ENCODE measurements around the gene CPEB3. TPM values are rescaled to one million over a fixed set of nuclear protein-coding genes. Genes with fewer than 3 reads are reported as not detected.

CPEB3 gene
- total RNA-seq, 1 experiment from 2014 or later: 1.2 TPM

DNA sequence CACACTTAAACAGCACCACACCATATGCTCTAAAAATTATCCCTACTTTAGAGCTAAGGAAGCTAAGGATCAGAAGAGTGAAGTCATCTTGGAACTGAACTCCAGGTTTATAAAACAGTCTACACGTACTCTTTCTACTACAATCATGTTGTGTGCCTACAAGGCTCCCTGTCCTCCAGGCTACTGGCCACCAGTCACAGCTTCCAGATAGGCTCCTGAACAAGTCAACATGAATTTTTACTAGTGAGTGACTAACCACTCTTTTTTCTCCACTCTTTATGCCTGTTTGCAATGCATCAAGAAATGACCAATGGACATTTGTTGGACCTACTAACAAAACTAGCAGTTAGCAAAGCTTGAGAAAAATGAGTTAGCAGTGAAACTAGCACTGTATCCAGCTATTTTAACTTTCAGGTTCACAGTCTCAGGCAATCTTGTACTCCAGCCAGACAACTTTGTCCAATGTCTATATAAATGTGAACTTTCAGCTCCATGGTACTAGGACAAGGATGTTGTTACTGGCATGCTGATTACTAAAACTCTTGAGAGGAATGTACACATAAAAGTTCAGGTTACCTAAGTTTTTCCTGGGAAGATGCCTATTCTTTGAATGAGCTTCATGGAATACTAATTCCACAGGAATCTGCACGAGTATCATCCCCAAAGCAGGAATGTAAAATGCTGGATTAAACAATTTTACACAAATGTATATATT lies 187.3 kb downstream of the CPEB3 start:
- peak; percentile 6 for DNase-seq (ENCODE audit: low read depth)

DNA sequence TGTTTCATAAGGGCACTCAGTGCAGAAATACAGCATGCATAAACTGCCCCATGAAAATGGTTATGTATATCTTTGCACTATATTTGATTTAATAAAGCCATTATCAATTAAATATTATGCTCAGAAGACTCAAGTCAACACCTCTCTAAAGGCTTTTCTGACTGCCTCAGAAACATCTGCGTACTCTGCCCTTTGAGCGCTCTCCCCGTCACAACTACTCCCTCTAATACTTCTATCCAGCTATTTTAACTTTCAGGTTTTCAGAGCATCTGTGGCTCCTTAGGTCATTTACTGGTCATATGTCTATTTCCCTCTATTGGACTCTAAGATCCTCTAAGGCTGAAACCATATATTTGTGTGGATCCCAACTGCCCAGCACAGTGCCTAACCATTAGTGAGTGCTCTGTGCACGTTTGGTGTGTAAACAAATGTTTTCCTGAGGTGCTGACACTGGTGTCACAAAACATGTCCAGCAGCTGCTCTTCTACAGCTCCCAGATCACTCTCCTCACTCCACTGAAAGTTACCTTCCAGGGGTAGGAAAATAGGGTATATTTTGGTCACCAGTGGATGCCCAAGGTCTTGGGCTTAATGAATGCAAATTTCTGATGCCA lies 188.2 kb downstream of the CPEB3 start:
- DNase-seq (ENCODE audit: low read depth): no peak

DNA sequence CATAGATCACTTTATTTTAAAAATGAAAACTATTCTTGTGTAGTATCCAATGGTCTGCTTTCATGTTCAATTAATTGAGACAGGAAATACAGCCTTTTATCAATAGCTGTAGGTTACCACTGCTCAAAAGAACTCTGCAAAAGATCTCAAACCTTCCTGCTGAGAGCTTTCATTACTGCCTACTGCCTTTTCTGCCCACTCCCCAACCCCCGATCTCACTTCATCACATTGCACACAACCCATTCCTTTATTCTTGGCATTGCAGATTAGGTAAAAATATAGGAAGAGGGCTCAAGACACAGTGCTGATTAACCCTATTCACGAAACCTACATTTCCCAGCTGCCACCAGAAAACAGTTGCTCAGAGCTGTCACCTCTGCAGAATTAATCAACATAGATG lies 195.9 kb downstream of the CPEB3 start:
- no peak for DNase-seq (ENCODE audit: low read depth)

- no peak for DNase-seq (ENCODE audit: low read depth)
These were observed 198.9 kb downstream of the CPEB3 start for GRCh38 chr10:92091965-92092364.

DNA sequence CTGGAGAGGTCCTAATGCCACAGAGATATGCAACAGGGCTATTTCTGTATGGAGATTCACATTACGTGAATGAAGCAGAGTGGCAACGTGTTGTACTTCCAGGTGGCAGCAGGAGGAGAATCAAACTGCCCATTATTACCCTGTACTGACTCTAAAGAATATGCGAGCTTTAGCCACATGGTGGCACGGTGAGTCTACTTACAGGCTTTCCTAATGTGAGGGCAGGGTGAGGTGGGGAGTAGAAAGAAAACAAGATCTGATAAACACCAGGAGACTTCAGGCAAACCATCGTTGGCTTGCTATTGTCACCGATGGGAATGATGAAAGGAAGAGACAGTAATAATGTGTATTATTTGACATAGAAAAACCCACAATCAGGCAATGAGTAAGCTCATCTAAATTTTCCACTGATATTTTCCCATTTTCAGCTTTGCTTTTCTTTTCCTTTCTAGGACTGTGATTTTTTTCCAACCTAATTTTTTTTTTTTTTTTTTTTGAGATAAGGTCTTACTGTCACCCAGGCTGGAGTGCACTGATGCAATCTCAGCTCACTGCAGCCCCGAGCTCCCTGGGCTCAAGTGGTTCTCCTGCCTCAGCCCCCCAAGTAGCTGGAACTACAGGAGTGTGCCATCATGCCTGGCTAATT lies 203.0 kb downstream of the CPEB3 start:
- DNase-seq (ENCODE audit: low read depth): peak; percentile 85

GRCh38 chr10:92082583-92083280 lies 208.1 kb downstream of the CPEB3 start:
- no peak for DNase-seq (ENCODE audit: low read depth)

DNA sequence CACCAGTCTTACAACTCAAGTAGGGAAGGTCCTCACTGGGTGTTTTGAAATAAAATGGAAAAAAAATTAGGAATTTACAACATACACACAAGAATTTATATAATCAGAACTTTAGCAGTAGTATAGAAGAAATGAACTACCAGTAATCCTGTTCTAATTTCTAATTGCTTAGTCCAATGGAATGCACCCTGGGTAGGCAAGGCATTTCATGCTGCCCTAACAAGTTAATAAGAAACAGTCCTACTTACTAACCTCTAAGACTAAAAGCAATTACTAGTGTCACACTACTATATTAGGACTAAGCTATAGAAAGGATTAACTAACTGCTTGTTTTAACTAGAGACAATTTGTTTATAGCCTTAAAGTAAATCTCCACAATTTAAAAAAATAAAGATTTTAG lies 209.2 kb downstream of the CPEB3 start:
- DNase-seq (ENCODE audit: low read depth): no peak

DNA sequence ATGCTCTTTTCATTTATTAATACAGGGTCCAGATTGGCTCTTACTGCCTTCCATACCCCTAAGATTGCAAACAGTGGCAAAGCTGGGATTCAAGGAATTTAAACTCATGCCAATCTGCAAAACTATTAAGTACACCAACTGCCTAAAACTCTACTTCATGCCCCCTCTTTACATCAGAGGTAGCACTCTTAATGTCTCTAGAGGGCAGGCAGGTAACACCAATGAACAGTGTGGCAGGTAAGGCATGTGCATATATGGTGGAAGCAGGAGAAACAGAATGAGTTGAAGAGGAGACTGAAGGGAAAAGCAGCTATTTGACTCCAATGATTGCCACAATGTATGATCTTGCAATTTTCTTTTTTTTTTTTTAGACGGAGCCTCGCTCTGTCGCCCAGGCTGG lies 210.6 kb downstream of the CPEB3 start:
- DNase-seq (ENCODE audit: low read depth): no peak

DNA sequence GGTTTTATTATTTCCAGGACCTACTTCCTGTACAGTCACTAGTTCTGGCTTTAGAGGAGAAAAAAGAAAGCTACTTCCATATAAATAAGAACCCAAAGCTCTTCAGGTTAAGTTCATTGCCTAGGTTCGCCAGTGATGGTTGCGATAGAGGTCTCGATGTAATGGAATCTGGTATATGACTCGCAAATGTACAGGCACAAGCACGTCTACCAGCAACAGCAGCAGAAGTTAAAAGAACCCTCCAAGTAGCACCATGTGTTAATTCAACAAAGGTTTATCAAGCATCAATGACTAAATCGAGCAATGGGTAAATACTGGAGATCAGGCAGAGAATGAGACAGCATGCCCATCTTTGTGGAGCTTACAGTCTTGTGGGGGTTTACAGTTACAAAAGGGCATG lies 211.9 kb downstream of the CPEB3 start:
- no peak for DNase-seq (ENCODE audit: low read depth)

DNA sequence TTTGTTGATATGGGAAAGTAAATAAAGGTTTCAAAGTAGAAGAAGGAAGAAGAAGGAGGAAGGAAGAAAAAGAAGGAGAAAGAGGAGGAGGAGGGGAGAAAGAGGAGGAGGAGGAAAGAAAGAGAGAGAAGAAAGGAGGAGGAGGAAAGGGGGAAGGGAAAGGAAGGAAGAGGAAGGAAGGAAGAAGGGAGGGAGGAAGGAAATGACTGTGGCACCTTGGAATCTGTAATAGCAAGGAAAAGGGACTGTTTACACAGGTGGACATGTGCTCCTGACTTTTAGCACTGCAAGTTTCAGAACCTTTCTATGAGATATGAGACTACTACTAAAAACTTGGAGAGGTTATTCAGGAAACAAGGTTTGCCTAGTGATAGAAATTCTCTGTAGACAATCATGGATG lies 214.2 kb downstream of the CPEB3 start:
- DNase-seq (ENCODE audit: low read depth): no peak

DNA sequence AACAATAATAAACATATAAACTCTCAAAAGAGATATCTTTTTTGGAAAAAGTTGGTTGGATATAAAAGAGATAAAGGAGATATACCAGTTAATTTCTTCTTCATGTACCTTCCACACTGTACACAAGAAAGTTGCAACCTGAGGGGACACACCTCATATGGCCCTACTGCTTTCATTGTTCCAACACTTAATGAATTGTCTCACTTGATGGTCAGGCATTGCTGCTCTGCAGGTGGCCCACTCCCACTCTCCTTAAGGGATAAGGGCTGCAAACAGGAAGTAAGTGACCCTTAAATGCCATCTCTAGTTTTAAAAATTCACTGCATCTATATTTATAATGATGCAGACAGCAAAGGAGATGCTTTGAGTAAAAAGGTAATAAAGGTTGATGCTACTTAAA lies 215.0 kb downstream of the CPEB3 start:
- DNase-seq (ENCODE audit: low read depth): no peak

DNA sequence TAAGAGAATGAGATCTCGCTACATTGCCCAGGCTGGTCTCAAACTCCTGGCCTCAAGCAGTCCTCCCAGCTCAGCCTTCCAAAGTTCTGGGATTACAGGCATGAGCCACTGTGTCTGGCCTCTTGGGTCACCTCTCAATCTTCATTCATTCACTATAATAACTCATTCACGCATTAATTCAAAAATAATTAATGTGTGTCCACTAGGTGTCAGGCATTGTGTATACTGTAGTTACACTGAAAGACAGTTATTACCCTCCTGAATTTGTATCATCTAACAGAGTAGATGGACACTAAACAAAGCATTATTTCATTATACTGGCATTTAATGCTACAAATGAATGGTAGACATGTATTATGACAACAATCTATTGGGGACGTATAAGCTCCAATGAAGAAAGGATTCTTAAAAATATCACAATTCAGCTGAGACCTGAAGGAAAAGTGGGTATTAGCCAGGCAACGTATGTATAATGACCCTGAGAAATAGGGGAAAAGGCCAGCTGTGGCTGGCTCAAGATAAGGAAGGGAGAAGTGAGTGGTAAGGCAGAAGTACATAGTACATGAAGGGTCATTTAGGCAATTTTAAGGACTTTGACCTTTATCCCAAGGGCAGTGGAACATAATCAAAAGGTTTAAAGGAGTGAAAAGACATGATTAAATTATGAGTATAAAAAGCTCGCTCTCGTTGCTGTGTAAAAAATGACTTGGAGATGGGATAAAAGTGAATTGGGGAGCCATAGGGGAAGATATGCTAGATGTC lies 216.6 kb downstream of the CPEB3 start:
- peak; percentile 11 for DNase-seq (ENCODE audit: low read depth)

DNA sequence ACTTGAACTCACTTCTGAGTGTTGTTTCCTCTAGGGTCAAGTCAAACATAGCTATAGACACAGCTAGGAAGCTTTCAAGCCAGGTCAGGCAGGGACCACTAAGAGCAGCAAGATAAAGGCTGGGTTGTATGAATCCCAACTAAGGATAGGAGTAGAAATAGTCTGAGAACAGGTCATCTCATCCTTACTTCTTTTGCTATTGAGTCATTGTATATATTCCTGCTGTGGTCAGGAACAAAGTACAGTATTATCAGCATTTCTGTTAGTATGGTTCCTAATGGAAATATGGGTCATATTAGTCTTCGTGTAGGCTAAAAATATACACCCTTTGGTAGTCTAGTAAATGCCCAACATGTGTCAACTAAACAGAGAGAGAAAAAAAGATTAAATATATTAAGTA lies 222.0 kb downstream of the CPEB3 start:
- peak; percentile 14 for DNase-seq (ENCODE audit: low read depth)

DNA sequence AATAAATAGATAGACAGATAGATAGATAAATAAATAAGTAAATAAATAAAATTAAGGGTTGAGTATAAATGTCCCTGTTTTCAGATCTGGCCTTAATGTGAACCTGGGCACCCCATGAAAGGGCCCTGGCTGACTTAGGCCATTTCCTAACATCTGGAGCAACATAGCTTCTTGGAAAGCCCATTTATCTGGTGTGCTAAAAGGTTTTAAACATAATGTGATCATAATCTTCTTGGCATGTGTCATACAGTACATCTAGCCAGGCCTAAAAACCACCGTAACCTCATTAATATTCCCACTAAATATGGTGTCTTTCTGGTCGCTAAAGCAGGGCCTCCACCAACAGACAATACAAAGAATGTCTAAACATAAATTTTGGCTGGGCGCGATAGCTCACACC lies 224.5 kb downstream of the CPEB3 start:
- no peak for DNase-seq (ENCODE audit: low read depth)

GRCh38 chr10:92064506-92064905 lies 226.4 kb downstream of the CPEB3 start:
- no peak for DNase-seq (ENCODE audit: low read depth)

DNA sequence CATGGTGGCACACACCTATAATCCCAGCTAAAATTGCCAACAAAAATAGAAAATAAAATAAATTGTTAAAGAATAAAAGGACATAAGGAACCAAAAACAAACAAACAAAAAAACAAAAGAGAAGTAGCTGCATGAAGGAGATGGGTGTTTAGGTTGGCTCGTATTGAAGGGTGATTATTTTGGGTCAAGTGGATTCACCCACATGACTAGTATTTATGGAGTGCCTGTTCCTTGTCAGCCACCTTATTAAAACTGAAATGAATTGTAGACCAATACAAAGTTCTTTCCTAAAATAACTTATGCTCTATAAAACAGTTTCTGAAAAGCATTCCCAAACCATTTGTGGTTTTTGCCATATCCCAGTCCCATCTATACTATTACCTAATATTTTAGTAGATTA lies 228.6 kb downstream of the CPEB3 start:
- DNase-seq (ENCODE audit: low read depth): no peak

DNA sequence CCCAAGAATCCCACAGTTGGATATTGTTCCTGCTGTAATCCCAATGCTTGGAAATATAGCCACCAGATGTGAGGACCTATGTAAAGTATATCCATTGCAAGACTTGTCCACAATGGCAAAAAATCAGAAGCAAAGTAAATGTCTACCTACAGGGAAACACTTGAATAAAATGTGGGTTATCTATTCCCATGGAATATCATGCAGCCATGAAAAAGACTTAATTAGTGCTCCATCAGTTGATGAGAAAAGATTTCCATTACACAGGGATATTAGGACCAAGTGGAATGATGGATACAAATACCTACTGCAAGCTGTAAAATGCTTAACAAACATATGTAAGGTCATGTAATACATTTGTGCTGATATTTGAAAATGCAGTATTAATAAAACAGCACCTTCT lies 236.1 kb downstream of the CPEB3 start:
- no peak for DNase-seq (ENCODE audit: low read depth)

DNA sequence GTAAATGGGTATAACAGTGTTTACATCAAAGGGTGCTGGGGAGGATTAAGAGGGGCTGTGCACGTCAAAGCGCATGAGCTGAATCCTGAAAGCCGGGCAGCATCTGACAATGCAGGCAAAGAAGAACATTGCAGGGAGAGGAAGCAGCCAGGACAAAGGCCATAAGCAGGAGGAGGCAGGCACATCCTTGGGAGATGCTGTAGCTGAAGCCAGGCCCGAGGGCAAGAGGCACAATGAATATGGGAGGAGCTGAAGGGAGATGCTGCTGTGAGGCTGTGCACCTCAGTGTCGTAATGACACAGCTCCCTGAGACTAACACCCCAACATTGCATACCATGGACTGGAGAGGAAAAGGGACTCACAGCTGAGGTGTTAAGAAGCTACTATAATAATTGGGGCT lies 238.1 kb downstream of the CPEB3 start:
- DNase-seq (ENCODE audit: low read depth): no peak

DNA sequence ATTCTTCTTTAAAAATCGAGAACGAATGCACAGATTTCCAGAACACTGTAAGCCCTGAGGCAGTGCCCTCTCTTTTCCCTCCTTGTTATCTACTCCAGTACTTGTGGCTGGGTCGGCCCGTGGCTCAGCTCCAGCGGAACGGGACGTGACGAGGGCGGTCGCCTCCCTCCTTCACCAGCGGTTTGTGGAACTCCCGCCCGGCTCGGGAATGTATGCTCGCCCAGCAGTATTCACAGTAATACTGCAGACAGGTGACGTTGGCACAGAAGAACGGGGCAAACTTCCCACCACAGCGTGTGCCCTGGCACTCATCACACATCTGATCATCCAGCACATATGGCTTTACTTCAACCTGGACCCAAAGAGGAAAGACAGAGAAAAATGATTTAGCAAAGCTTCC lies 238.8 kb downstream of the CPEB3 start:
- no peak for DNase-seq (ENCODE audit: low read depth)

GRCh38 chr10:92047215-92047614 lies 243.7 kb downstream of the CPEB3 start:
- DNase-seq (ENCODE audit: low read depth): no peak

DNA sequence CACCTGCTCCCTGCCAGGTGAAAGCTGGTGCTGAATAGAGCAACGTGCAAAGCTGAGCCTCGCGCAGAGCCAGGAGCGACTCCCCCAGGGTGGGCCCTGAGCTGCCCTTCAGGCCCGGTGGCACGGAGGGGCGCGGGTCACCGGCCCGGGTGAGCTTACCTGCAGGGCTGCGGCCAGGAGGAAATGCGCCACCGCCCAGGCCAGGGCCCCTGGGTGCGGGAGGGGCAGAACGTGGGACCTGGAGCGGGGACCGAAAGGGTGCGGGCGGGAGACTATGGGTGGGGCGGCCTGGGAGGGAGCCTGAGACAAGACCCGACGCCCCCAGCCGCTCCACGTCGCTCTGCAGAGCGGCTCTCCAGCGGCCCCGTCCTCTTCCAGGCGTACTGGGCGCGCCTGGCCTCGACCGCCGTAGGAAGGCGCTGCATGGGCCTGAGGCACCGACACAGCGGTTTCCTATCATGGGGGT lies 245.2 kb downstream of the CPEB3 start:
- no peak for DNase-seq (ENCODE audit: low read depth)

DNA sequence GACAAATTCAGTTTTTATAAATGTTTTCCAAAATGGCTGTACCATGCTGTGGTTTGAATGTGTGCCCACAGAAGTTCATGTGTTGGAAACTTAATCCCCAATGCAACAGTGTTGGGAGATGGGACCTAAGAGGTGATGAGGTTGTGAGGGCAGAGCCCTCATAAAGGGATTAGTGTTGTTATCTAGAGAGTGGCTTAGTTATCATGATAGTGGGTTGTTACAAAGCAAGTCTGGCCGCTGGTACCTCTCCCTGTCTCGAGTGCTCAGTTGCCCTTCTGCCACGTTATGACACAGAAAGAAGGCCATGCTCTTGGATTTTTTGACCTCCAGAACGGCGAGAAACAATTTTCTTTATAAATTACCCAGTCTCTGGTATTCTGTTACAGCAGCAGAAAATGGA lies 248.3 kb downstream of the CPEB3 start:
- no peak for DNase-seq (ENCODE audit: low read depth)
